DND-41 (cell line): Measurements from ENCODE around the gene PLPPR1.

Experiments used
- ATAC-seq: fragments of 200-7000 bp; cut with Tn5 transposase; 3 replicates; pipeline ENCODE4 v1.9.1; 2021; ENCODE audit warnings: low read depth; ENCODE audit not compliant: insufficient read depth
- DNase-seq: peaks from one replicate; pipeline ENCODE4 v3.0.0-alpha.2; 2020
- H2AFZ ChIP-seq: 2 replicates; pipeline ENCODE4 v1.6.0; 2012; ENCODE audit warnings: low read depth, low read length
- H3K27ac ChIP-seq: 2 replicates; pipeline ENCODE4 v1.5.1; 2012; ENCODE audit warnings: low read length, inconsistent platforms
- H3K27me3 ChIP-seq: fragments of 200-600 bp; sonication (generic); 2 replicates; pipeline ENCODE4 v1.6.0; 2012; ENCODE audit warnings: low read length, mild to moderate bottlenecking, inconsistent platforms; ENCODE audit not compliant: insufficient read depth, poor library complexity
- H3K36me3 ChIP-seq: 2 replicates; pipeline ENCODE4 v1.5.1; 2012; ENCODE audit warnings: low read length, inconsistent platforms; ENCODE audit not compliant: insufficient read depth
- H3K4me1 ChIP-seq: 2 replicates; pipeline ENCODE4 v1.5.1; 2012; ENCODE audit warnings: mild to moderate bottlenecking, low read length; ENCODE audit not compliant: insufficient read depth
- H3K4me2 ChIP-seq: 2 replicates; pipeline ENCODE4 v1.6.0; 2012; ENCODE audit warnings: mild to moderate bottlenecking, moderate library complexity, low read length, inconsistent platforms; ENCODE audit not compliant: insufficient read depth
- H3K4me3 ChIP-seq, 2 experiments: fragments of 200-600 bp in 1 of 2; shearing (Covaris generic) in 1 of 2; 2 replicates each; pipeline ENCODE4 v1.5.1; 2012 to 2016; ENCODE audit warnings: inconsistent platforms in 2 of 2, low read length in 2 of 2, mild to moderate bottlenecking in 2 of 2, low read depth in 1 of 2, moderate library complexity in 1 of 2
- H3K79me2 ChIP-seq: 2 replicates; pipeline ENCODE4 v1.6.0; 2012; ENCODE audit warnings: low read length, inconsistent platforms; ENCODE audit not compliant: insufficient read depth
- H3K9ac ChIP-seq: 2 replicates; pipeline ENCODE4 v1.6.0; 2012; ENCODE audit warnings: low read depth, mild to moderate bottlenecking, inconsistent platforms, low read length, moderate library complexity
- H3K9me3 ChIP-seq: 2 replicates; pipeline ENCODE4 v1.5.1; 2012; ENCODE audit warnings: low read length, moderate library complexity, mild to moderate bottlenecking, inconsistent platforms; ENCODE audit not compliant: insufficient read depth, severe bottlenecking
- H4K20me1 ChIP-seq: 2 replicates; pipeline ENCODE4 v1.6.0; 2012; ENCODE audit warnings: low read length; ENCODE audit not compliant: insufficient read depth
- CTCF ChIP-seq: IDR thresholded peaks from 2 replicates; pipeline ENCODE4 v1.5.1; 2012; ENCODE audit warnings: borderline replicate concordance, low read length, moderate library complexity, mild to moderate bottlenecking; ENCODE audit not compliant: poor library complexity, severe bottlenecking; ENCODE audit errors: extremely low read depth
- EZH2 ChIP-seq: IDR thresholded peaks from 3 replicates; pipeline ENCODE4 v1.6.1; 2012; ENCODE audit warnings: borderline replicate concordance, low read depth, mild to moderate bottlenecking, moderate library complexity, low read length, inconsistent platforms; ENCODE audit not compliant: severe bottlenecking

Gene PLPPR1

DNA sequence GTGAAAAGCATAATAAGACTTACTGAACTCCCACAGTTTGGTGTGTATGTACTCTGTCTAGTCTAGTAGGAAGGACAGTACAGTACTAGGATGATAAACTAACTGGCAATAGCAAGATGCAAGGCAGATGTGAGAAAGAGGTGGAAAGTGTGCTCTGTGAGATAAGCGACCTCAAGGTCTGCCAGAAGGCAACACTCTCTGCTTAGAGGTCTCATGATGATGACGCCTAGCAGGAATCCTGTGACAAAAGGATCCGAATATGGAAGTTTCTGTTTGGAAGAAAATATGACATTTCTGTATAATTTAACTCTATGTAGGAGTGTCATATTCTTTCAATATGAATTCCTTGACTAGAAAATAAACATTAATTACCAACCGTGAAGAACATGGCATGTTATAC, 112.2 kb downstream of the PLPPR1 start:
- Histone ChIP-seq H3K9ac (no peak overlapping the region), H4K20me1 (no peaks in the 10 kb centered on the region), H3K36me3 (no peaks in the 10 kb centered on the region), H3K79me2 (no peaks in the 10 kb centered on the region), H2AFZ (no peak overlapping the region), H3K4me2 (no peak overlapping the region), H3K27me3 (no peaks in the 10 kb centered on the region), H3K9me3 (no peaks in the 10 kb centered on the region), H3K27ac (no peak overlapping the region), H3K4me1 (no peaks in the 10 kb centered on the region), H3K4me3 (no peak overlapping the region)
- ATAC-seq (no peak), DNase-seq (no peak)
- no peak for TF ChIP-seq CTCF
- TF ChIP-seq EZH2: no peak

GRCh38 chr9:101146508-101146907, 118.0 kb downstream of the PLPPR1 start:
- no peak overlapping the region for H3K4me2 ChIP-seq
- no peak for DNase-seq
- no peak overlapping the region for H3K27ac ChIP-seq
- H3K36me3 ChIP-seq: no peaks in the 10 kb centered on the region
- no peaks in the 10 kb centered on the region for H3K4me1 ChIP-seq
- H3K9me3 ChIP-seq: no peaks in the 10 kb centered on the region
- no peaks in the 10 kb centered on the region for H3K79me2 ChIP-seq
- no peak overlapping the region for H3K4me3 ChIP-seq
- TF ChIP-seq CTCF (no peak), EZH2 (no peak)
- no peaks in the 10 kb centered on the region for H3K27me3 ChIP-seq
- no peak overlapping the region for H2AFZ ChIP-seq
- H3K9ac ChIP-seq: no peak overlapping the region
- ATAC-seq: no peak
- no peaks in the 10 kb centered on the region for H4K20me1 ChIP-seq

- Histone ChIP-seq H3K9me3 (no peaks in the 10 kb centered on the region), H3K9ac (no peak overlapping the region), H3K27ac (no peak overlapping the region), H4K20me1 (no peaks in the 10 kb centered on the region), H3K4me3 (no peak overlapping the region), H3K27me3 (no peaks in the 10 kb centered on the region), H3K4me2 (no peak overlapping the region), H3K36me3 (no peaks in the 10 kb centered on the region), H3K4me1 (no peaks in the 10 kb centered on the region), H2AFZ (no peak overlapping the region), H3K79me2 (no peaks in the 10 kb centered on the region)
- no peak for DNase-seq
- TF ChIP-seq EZH2 (no peak), CTCF (no peak)
- no peak for ATAC-seq
Observed at GRCh38 chr9:101148344-101148743, 119.8 kb downstream of the PLPPR1 start.

GRCh38 chr9:101158361-101158760, 129.8 kb downstream of the PLPPR1 start:
- Histone ChIP-seq H3K4me3 (no peak overlapping the region), H3K9ac (no peak overlapping the region), H3K4me2 (no peak overlapping the region), H3K79me2 (no peaks in the 10 kb centered on the region), H3K9me3 (no peaks in the 10 kb centered on the region), H4K20me1 (no peaks in the 10 kb centered on the region), H2AFZ (no peak overlapping the region), H3K4me1 (no peaks in the 10 kb centered on the region), H3K27ac (no peak overlapping the region), H3K36me3 (no peaks in the 10 kb centered on the region), H3K27me3 (no peaks in the 10 kb centered on the region)
- DNase-seq (no peak), ATAC-seq (no peak)
- TF ChIP-seq CTCF (no peak), EZH2 (no peak)
